Endothelial cell of umbilical vein (primary cell): Measurements from ENCODE around the gene FLNB. TPM values are rescaled to one million over a fixed set of nuclear protein-coding genes. Genes with fewer than 3 reads are reported as not detected.

Experiments
- BruUV-seq: library from RNA; stranded (reverse); fragments of 400-500 nt; replicated peaks from 2 replicates; lab custom pipeline; 2021; lab: Mats Ljungman, UMichigan
- CTCF ChIA-PET: fragments of 300-600, 350-600 bp; sonication (Branson Sonifier 250); formaldehyde crosslinking; loops from one replicate; lab custom pipeline; 2021; ENCODE audit warnings: antibody characterized with exemption, inconsistent platforms; lab: Charles Lee
- POLR2A ChIA-PET: fragments of 300-600, 350-600 bp; sonication (Branson Sonifier 250); formaldehyde crosslinking; loops from one replicate; lab custom pipeline; 2021; ENCODE audit warnings: antibody characterized with exemption, inconsistent platforms; lab: Charles Lee
- DNase-seq: peaks from one replicate; pipeline ENCODE4 v3.0.0-alpha.2; 2011; ENCODE audit warnings: low read depth, low spot score
- FAIRE-seq: peaks from 2 replicates; lab custom pipeline; 2011; peaks lifted over from hg19 to GRCh38; lab: Jason Lieb, UNC
- H2AFZ ChIP-seq: 2 replicates; pipeline ENCODE4 v1.6.0; 2012; ENCODE audit warnings: low read depth, low read length, control low read depth, inconsistent platforms
- H3K27ac ChIP-seq: 2 replicates; pipeline ENCODE4 v1.5.1; 2011; ENCODE audit warnings: low read depth, mild to moderate bottlenecking, control low read depth, low read length, moderate library complexity; ENCODE audit not compliant: insufficient read depth
- H3K27me3 ChIP-seq, 2 experiments: 2 replicates each; pipeline versions ENCODE4 v1.6.0 to v1.6.1; 2011; ENCODE audit warnings: low read length in 2 of 2, mixed read lengths in 1 of 2; ENCODE audit not compliant: control insufficient read depth in 2 of 2, insufficient read depth in 2 of 2
- H3K36me3 ChIP-seq, 2 experiments: 2 replicates in 1 of 2; 3 replicates in 1 of 2; pipeline ENCODE4 v1.5.1; 2011; ENCODE audit warnings: low read length in 2 of 2, mild to moderate bottlenecking in 1 of 2, moderate library complexity in 1 of 2; ENCODE audit not compliant: control insufficient read depth in 2 of 2, insufficient read depth in 2 of 2; ENCODE audit errors: extremely low read depth in 1 of 2
- H3K4me1 ChIP-seq: 3 replicates; pipeline ENCODE4 v1.5.1; 2011; ENCODE audit warnings: mild to moderate bottlenecking, low read length; ENCODE audit not compliant: control insufficient read depth, insufficient read depth; ENCODE audit errors: extremely low read depth
- H3K4me2 ChIP-seq: 2 replicates; pipeline ENCODE4 v1.6.1; 2011; ENCODE audit warnings: low read length, control low read depth, mixed read lengths; ENCODE audit not compliant: insufficient read depth
- H3K4me3 ChIP-seq, 3 experiments: fragments of 200-600 bp in 1 of 3; sonication (generic), shearing (Covaris generic) in 1 of 3; replicated peaks in 1 of 3; 2 replicates each; pipeline ENCODE4 v1.5.1; 2011 to 2016; ENCODE audit warnings: control low read depth in 3 of 3, low read length in 3 of 3, mild to moderate bottlenecking in 2 of 3, inconsistent platforms in 1 of 3, low read depth in 1 of 3, moderate library complexity in 1 of 3; ENCODE audit not compliant: insufficient read depth in 1 of 3
- H3K79me2 ChIP-seq: 2 replicates; pipeline ENCODE4 v1.6.0; 2012; ENCODE audit warnings: low read length, inconsistent platforms; ENCODE audit not compliant: control insufficient read depth, insufficient read depth
- H3K9ac ChIP-seq: replicated peaks from 2 replicates; pipeline ENCODE3; 2011; ENCODE audit warnings: low read length, control low read depth; ENCODE audit not compliant: insufficient read depth; ENCODE audit errors: extremely low read depth
- H3K9me1 ChIP-seq: replicated peaks from 3 replicates; pipeline ENCODE4 v1.6.0; 2011; ENCODE audit warnings: mild to moderate bottlenecking, low read length; ENCODE audit not compliant: control insufficient read depth, insufficient read depth; ENCODE audit errors: extremely low read depth
- H3K9me3 ChIP-seq: replicated peaks from 2 replicates; pipeline ENCODE4 v1.5.1; 2012; ENCODE audit warnings: low read length, inconsistent platforms; ENCODE audit not compliant: control insufficient read depth, insufficient read depth
- H4K20me1 ChIP-seq: replicated peaks from 2 replicates; pipeline ENCODE3; 2011; ENCODE audit warnings: mild to moderate bottlenecking, low read length; ENCODE audit not compliant: control insufficient read depth, insufficient read depth; ENCODE audit errors: extremely low read depth
- EZH2 ChIP-seq: IDR thresholded peaks from 2 replicates; pipeline ENCODE4 v1.6.1; 2012; ENCODE audit warnings: borderline replicate concordance, low read depth, mild to moderate bottlenecking, moderate library complexity, low read length, inconsistent platforms; ENCODE audit not compliant: severe bottlenecking
- FOS ChIP-seq: IDR thresholded peaks from 2 replicates; pipeline ENCODE4 v1.6.1; 2011; ENCODE audit warnings: mild to moderate bottlenecking, low read length, moderate library complexity, borderline replicate concordance; ENCODE audit not compliant: insufficient read depth
- GATA2 ChIP-seq: IDR thresholded peaks from 2 replicates; pipeline ENCODE4 v1.7.0; 2011; ENCODE audit warnings: low read depth, mild to moderate bottlenecking, moderate library complexity, mixed read lengths, low read length; ENCODE audit not compliant: insufficient read length, insufficient read depth
- JUN ChIP-seq: IDR thresholded peaks from 2 replicates; pipeline ENCODE4 v1.6.1; 2011; ENCODE audit warnings: borderline replicate concordance, low read depth; ENCODE audit not compliant: insufficient read length, insufficient read depth
- MYC ChIP-seq: IDR thresholded peaks from one replicate; pipeline ENCODE4 v1.6.1; 2011; ENCODE audit warnings: mild to moderate bottlenecking, low read depth, low read length
- POLR2A ChIP-seq: IDR thresholded peaks from 2 replicates; pipeline ENCODE4 v1.6.1; 2012; ENCODE audit warnings: low read depth, mild to moderate bottlenecking, control low read depth, low read length
- POLR2AphosphoS5 ChIP-seq: IDR thresholded peaks from 2 replicates; pipeline ENCODE4 v1.6.1; 2012; ENCODE audit warnings: low read depth, mild to moderate bottlenecking, control low read depth, low read length, moderate library complexity; ENCODE audit not compliant: insufficient read depth
- dilution Hi-C: fragments of 300-500 bp; cut with MboI; formaldehyde crosslinking; loops from one replicate; pipeline ENCODE4 v1.15.0; 2019; ENCODE audit warnings: low sequenced_read_pairs; ENCODE audit not compliant: extremely low pct_ligation_motif_present
- intact Hi-C: fragments of 100-400 bp; cut with micrococcal nuclease; formaldehyde crosslinking; loops from one replicate; pipeline ENCODE4 v1.10.0; 2022
- polyA plus RNA-seq, 4 experiments: library from polyadenylated mRNA; depleted of rRNA in 3 of 4; stranded (reverse) in 3 of 4; unstranded in 1 of 4; fragments of >200 nt; gene quantifications; 2 replicates each; pipeline versions ENCODE4 v1.2.1 to v1.2.3, GENCODE V29; 2011 to 2012; ENCODE audit warnings: missing spikeins in 1 of 4
- total RNA-seq: library from RNA; stranded (reverse); gene quantifications from 2 replicates; pipeline ENCODE4 v1.2.3, GENCODE V29; 2021
- TF ChIP-seq, protein P1 (sequence below): IDR thresholded peaks from 2 replicates; pipeline ENCODE4 v1.6.1; 2011; ENCODE audit not compliant: insufficient read depth, insufficient read length
- TF ChIP-seq, protein P2 (sequence below), 2 donors: IDR thresholded peaks; 1 replicate in 1 of 2; 2 replicates in 1 of 2; pipeline ENCODE4 v1.5.1; 2011; ENCODE audit warnings: low read length in 2 of 2, mild to moderate bottlenecking in 2 of 2, moderate library complexity in 2 of 2, control low read depth in 1 of 2, inconsistent platforms in 1 of 2, low read depth in 1 of 2; ENCODE audit not compliant: insufficient read depth in 1 of 2; ENCODE audit errors: extremely low read depth in 1 of 2

Gene FLNB
- total and polyA plus RNA-seq, 2 donors (not counting 3 experiments of a cell fraction or from before 2014, with no cell fraction given), result 479 to 670 TPM

DNA sequence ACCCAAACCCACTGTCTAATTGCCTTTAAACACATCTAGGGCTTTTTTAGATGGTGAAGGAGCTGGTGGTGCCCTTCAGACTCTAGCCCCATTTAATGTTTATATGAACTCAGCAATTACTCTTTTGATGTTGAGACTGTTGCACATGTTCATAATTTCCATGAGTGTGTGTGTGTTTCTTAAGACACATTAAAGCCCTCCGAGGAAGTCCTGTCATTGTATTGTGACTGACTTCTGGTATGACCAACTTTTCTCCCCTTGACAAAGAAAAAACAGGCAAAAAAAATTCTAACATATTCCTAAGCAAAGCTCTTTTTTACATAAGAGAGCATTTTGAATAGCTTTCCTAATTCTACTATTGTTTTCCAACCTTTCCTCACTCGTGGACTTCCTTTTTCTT, 91.6 kb downstream of the FLNB start:
- H3K9ac ChIP-seq, result no peak overlapping the region
- H2AFZ ChIP-seq, result no peak overlapping the region
- no TSS peak for BruUV-seq
- POLR2A ChIA-PET, result interaction anchor here (0.7 kb wide), 1 partner anchor 68 kb away, joined by 3 read pairs; no protein-coding TSS in a partner anchor
- FAIRE-seq (peak; percentile 75), DNase-seq (peak; percentile 55)
- no peak overlapping the region for H3K4me2 ChIP-seq
- H4K20me1 ChIP-seq, result no peaks in the 10 kb centered on the region
- H3K9me3 ChIP-seq, result no peaks in the 10 kb centered on the region
- dilution Hi-C loops (loop anchor here (10.0 kb wide), 1 partner anchor 55 kb away; no protein-coding TSS in a partner anchor), intact Hi-C loops (no loop called here)
- no peak overlapping the region for H3K4me3 ChIP-seq
- H3K4me1 ChIP-seq, result peaks cover 4% of the 10 kb centered on the region
- H3K9me1 ChIP-seq, result no peaks in the 10 kb centered on the region
- H3K36me3 ChIP-seq, result peaks cover 64 to 71% of the 10 kb centered on the region in 2 experiments
- H3K27me3 ChIP-seq, result no peaks in the 10 kb centered on the region
- TF ChIP-seq, protein P1, sequence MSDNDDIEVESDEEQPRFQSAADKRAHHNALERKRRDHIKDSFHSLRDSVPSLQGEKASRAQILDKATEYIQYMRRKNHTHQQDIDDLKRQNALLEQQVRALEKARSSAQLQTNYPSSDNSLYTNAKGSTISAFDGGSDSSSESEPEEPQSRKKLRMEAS, result no peak
- TF ChIP-seq FOS, result no peak
- no peak for TF ChIP-seq MYC
- TF ChIP-seq JUN, result peak; percentile 4
- peak overlapping the region; percentile 15 for H3K27ac ChIP-seq
- H3K79me2 ChIP-seq, result peaks cover 73% of the 10 kb centered on the region
- CTCF ChIA-PET, result interaction anchor here (0.9 to 1.5 kb wide), 4 partner anchors 10 to 130 kb away, joined by 3 to 4 read pairs (median 4); no protein-coding TSS in a partner anchor

DNA sequence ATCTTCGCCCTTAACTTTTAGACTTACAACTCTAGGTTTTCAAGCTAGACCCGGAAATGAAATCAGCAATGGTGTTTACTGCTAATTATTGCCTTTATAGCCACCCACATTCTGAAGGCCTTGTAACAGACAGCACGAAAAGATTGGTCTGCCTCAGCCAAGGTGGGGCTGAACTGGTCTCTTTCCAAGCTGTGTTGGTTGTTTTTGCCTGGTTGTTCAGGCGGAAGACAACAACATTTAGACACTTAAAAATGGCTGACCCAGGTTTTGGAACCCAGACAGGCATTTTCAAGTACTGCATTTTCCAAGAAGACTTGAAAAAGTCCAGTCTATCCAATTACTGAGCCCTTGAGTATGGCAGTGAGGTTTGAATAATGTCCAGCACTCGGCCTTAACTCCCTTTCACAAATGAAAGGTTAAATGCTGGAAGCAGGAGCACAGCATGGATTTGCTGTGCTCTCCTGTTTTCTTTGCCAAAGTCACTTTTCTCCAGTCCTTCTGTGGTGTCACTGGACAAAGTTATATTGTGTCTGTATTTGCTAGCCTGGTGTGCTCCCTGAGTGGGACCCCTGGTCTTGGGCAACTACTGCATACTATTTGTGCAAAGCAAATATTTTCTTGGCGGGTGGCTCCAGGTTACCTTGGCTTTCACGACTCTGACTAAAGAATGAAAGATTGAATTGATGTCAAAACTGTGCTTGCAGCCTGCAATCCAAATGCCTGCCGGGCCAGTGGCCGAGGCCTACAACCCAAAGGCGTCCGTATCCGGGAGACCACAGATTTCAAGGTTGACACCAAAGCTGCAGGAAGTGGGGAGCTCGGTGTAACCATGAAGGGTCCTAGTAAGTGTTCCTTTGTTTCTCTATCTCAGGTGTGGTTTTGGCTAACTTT, 93.5 kb downstream of the FLNB start:
- intact Hi-C loops, result no loop called here
- Histone ChIP-seq H3K9me3 (no peaks in the 10 kb centered on the region), H3K27me3 (no peaks in the 10 kb centered on the region), H3K27ac (no peak overlapping the region), H4K20me1 (no peaks in the 10 kb centered on the region), H2AFZ (no peak overlapping the region), H3K4me3 (no peak overlapping the region), H3K36me3 (peaks cover 62 to 69% of the 10 kb centered on the region in 2 experiments), H3K4me1 (peaks cover 4% of the 10 kb centered on the region), H3K9me1 (no peaks in the 10 kb centered on the region), H3K9ac (no peak overlapping the region), H3K4me2 (no peak overlapping the region), H3K79me2 (peaks cover 62% of the 10 kb centered on the region)
- DNase-seq (no peak), FAIRE-seq (no peak)
- no TSS peak for BruUV-seq
- CTCF ChIA-PET, result interaction anchor here (1.1 to 3.4 kb wide), 3 partner anchors 94 to 140 kb away, joined by 3 to 10 read pairs (median 3); partner anchors contain the start of gene FLNB
- dilution Hi-C loops, result no loop called here
- TF ChIP-seq POLR2AphosphoS5 (no peak), EZH2 (no peak), GATA2 (no peak), JUN (no peak), MYC (no peak), FOS (no peak), POLR2A (no peak)
- TF ChIP-seq, protein P1, result no peak
- TF ChIP-seq, protein P2, sequence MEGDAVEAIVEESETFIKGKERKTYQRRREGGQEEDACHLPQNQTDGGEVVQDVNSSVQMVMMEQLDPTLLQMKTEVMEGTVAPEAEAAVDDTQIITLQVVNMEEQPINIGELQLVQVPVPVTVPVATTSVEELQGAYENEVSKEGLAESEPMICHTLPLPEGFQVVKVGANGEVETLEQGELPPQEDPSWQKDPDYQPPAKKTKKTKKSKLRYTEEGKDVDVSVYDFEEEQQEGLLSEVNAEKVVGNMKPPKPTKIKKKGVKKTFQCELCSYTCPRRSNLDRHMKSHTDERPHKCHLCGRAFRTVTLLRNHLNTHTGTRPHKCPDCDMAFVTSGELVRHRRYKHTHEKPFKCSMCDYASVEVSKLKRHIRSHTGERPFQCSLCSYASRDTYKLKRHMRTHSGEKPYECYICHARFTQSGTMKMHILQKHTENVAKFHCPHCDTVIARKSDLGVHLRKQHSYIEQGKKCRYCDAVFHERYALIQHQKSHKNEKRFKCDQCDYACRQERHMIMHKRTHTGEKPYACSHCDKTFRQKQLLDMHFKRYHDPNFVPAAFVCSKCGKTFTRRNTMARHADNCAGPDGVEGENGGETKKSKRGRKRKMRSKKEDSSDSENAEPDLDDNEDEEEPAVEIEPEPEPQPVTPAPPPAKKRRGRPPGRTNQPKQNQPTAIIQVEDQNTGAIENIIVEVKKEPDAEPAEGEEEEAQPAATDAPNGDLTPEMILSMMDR (IDR thresholded peaks at IDR 0.05; ENCODE audit: extremely low read depth in 1 of 2, insufficient read depth in 1 of 2, low read depth in 1 of 2, low read length in 2 of 2), result no peak
- POLR2A ChIA-PET, result no interaction called here
